Thyroid gland (tissue), 4 donors: ENCODE measurements around the gene FOXC1.

Experiments used
- POLR2A ChIP-seq, 2 donors: fragments of 450-650 bp; IDR thresholded peaks; one replicate each; pipeline ENCODE4 v1.6.1; 2017; ENCODE audit warnings: antibody characterized with exemption in 2 of 2, mild to moderate bottlenecking in 2 of 2, moderate library complexity in 1 of 2
- TF ChIP-seq, protein P1 (sequence below), 6 experiments: fragments of 200-600 bp in 3 of 6; fragments of 450-650 bp in 3 of 6; sonication (generic) in 3 of 6; IDR thresholded peaks; one replicate each; pipeline ENCODE4 v1.5.1; 2016 to 2019; ENCODE audit warnings: antibody characterized with exemption in 6 of 6, mild to moderate bottlenecking in 2 of 6, inconsistent platforms in 1 of 6, moderate library complexity in 1 of 6

DNA sequence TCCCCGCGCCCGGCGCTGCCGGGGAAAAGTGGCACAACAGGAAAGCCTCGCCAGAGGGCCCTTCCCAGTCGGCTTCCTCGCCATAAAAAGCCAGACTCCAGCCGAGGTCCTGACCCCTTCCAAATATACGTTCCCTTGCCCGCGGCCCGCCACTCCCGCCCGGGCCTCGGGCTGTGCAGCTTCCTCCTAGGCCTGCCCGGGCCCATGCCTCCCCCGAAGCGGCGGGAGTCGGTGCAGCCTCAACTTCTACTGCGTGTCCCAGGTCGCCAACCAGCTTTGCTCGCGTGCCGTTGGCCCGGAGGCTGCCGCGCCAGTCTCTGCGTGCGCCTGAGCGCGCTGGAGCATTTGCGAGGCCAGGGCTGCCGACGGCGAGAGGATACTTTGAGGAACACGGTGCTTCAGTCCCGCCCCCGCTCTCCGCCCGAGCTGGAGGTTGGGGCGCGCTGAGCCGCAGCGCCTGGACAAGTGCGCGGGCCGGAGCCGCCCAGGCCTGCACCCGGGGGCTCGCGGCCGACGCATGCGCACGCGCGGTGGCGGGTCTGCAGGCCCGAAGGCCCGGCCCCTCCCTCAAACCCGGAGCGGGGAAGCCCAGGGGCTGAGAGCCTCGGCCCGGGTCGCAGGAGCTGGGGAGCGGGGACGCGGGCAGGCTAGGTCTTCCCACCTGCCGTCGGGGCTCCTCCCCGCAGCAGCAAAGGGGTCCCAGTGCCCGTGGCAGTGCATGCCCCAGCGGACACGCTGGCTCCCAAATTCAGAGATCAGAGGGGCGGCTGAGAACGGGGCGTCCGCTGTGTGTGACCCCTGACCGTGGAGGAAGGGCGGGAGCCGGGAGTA lies 10.2 kb downstream of the FOXC1 start:
- TF ChIP-seq, protein P1, sequence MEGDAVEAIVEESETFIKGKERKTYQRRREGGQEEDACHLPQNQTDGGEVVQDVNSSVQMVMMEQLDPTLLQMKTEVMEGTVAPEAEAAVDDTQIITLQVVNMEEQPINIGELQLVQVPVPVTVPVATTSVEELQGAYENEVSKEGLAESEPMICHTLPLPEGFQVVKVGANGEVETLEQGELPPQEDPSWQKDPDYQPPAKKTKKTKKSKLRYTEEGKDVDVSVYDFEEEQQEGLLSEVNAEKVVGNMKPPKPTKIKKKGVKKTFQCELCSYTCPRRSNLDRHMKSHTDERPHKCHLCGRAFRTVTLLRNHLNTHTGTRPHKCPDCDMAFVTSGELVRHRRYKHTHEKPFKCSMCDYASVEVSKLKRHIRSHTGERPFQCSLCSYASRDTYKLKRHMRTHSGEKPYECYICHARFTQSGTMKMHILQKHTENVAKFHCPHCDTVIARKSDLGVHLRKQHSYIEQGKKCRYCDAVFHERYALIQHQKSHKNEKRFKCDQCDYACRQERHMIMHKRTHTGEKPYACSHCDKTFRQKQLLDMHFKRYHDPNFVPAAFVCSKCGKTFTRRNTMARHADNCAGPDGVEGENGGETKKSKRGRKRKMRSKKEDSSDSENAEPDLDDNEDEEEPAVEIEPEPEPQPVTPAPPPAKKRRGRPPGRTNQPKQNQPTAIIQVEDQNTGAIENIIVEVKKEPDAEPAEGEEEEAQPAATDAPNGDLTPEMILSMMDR (IDR thresholded peaks at IDR 0.05), result no peak
- TF ChIP-seq POLR2A (IDR thresholded peaks at IDR 0.05), result no peak
